ENCODE results near the gene B3GNT4. TPM values are rescaled to one million over a fixed set of nuclear protein-coding genes. Genes with fewer than 3 reads are reported as not detected.
A peak's percentile ranks its signal among the peaks of the same experiment; 100 is the strongest.

B3GNT4 gene
- total and polyA plus RNA-seq, 2 of the 13 experiments (the other 11 are each of a cell fraction or from before 2014, with no cell fraction given): 0.04 to 0.21 TPM

- no peak; the same call in 1 of the 2 replicates for TF ChIP-seq ZBTB8A (CRISPR knock-in tag; IDR thresholded peaks at IDR 0.05; ENCODE audit: borderline replicate concordance, low read depth)
- TF ChIP-seq IKZF4 (CRISPR knock-in tag; IDR thresholded peaks at IDR 0.05; ENCODE audit: borderline replicate concordance, low read depth, not compliant biosample characterization): no peak
- peak in 1 of 2 experiments; percentile 10; a peak in 2 of 4 replicates for TF ChIP-seq REST (IDR thresholded peaks at IDR 0.05; ENCODE audit: borderline replicate concordance in 1 of 2, low read depth in 1 of 2, low read length in 2 of 2)
- TF ChIP-seq ZIK1 (CRISPR knock-in tag; IDR thresholded peaks at IDR 0.05; ENCODE audit: borderline replicate concordance, low read depth): peak; percentile 41
- peak; percentile 84 for TF ChIP-seq MXD1 (CRISPR knock-in tag; IDR thresholded peaks at IDR 0.05)
- no peak; the same call in 1 of the 2 replicates for TF ChIP-seq GFI1 (CRISPR knock-in tag; IDR thresholded peaks at IDR 0.05; ENCODE audit: borderline replicate concordance)
- peak; percentile 58 for TF ChIP-seq FOSL2 (CRISPR knock-in tag; IDR thresholded peaks at IDR 0.05)
- no peak for TF ChIP-seq FLYWCH1 (CRISPR knock-in tag; IDR thresholded peaks at IDR 0.05)
- no peak for TF ChIP-seq DMTF1 (CRISPR knock-in tag; IDR thresholded peaks at IDR 0.05)
- TF ChIP-seq ZNF607 (CRISPR knock-in tag; IDR thresholded peaks at IDR 0.05; ENCODE audit: borderline replicate concordance): no peak; the same call in none of the 2 replicates
- TF ChIP-seq U2AF2 (IDR thresholded peaks at IDR 0.05; ENCODE audit: low read depth, low read length): no peak
- no peak for TF ChIP-seq TEAD2 (CRISPR knock-in tag; IDR thresholded peaks at IDR 0.05)
- no peak for TF ChIP-seq MIXL1 (CRISPR knock-in tag; IDR thresholded peaks at IDR 0.05)
- TF ChIP-seq BCL3 (CRISPR knock-in tag; IDR thresholded peaks at IDR 0.05): 0 out of 2 replicates have a peak, but pooled peaks have one; percentile 11
- peak; percentile 54; the same call in 1 of the 2 replicates for TF ChIP-seq SIX4 (CRISPR knock-in tag; IDR thresholded peaks at IDR 0.05)
- peak; percentile 90 for TF ChIP-seq ETV5 (CRISPR knock-in tag; IDR thresholded peaks at IDR 0.05; ENCODE audit: borderline replicate concordance)
- TF ChIP-seq ZBTB46 (CRISPR knock-in tag; IDR thresholded peaks at IDR 0.05; ENCODE audit: borderline replicate concordance): no peak
- peak; percentile 79; the same call in 1 of the 2 replicates for TF ChIP-seq ARHGAP35 (CRISPR knock-in tag; IDR thresholded peaks at IDR 0.05; ENCODE audit: borderline replicate concordance)
- peak; percentile 91 for TF ChIP-seq ASH2L (IDR thresholded peaks at IDR 0.05; ENCODE audit: insufficient read length, low read depth, low read length)
Measured at GRCh38 chr12:122225683-122226365, 22.3 kb downstream of the B3GNT4 start, which contains the start of gene DIABLO (continued).

Data from HepG2 (cell line).